Activated T-helper 1 cell treated with anti-CD3 and anti-CD28 coated beads, Interleukin-2, amount 50 U/mL, for 16 hours (primary cell): ENCODE measurements around the gene MATN1.

ENCODE experiments used
- DNase-seq, 2 donors: peaks; one replicate each; pipeline ENCODE4 v3.0.0-alpha.2; 2020; ENCODE audit warnings: low read depth in 1 of 2, low spot score in 1 of 2

The MATN1 gene

GRCh38 chr1:30665216-30666010, 58.0 kb downstream of the MATN1 start:
- no peak for DNase-seq

GRCh38 chr1:30664103-30664755, 59.2 kb downstream of the MATN1 start:
- DNase-seq = no peak

- DNase-seq = no peak
These were observed 59.7 kb downstream of the MATN1 start for GRCh38 chr1:30663596-30664091.

- no peak for DNase-seq
These were observed 61.0 kb downstream of the MATN1 start for GRCh38 chr1:30662291-30662840.

DNA sequence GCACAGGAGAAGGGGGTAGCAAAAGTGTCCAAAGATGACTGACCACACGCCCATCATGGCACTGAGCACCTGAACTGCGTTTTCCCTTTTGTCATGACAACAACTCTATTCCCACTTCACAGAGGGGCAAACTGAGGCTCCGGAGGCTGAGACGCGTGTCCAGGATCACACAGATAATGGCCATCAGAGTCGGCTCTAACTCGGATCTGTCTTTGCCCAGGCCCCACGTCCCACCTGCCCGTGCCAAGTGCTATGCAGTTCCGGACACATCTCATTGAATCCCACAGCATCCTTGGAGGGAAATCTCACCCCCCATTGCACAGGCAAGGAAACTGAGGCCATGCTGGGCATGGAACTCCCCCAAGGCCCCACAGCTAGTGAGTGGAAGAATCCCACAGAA, 62.1 kb downstream of the MATN1 start:
- DNase-seq = no peak
